Measurements from ENCODE around the gene HOXD9.

HOXD9 gene

DNA sequence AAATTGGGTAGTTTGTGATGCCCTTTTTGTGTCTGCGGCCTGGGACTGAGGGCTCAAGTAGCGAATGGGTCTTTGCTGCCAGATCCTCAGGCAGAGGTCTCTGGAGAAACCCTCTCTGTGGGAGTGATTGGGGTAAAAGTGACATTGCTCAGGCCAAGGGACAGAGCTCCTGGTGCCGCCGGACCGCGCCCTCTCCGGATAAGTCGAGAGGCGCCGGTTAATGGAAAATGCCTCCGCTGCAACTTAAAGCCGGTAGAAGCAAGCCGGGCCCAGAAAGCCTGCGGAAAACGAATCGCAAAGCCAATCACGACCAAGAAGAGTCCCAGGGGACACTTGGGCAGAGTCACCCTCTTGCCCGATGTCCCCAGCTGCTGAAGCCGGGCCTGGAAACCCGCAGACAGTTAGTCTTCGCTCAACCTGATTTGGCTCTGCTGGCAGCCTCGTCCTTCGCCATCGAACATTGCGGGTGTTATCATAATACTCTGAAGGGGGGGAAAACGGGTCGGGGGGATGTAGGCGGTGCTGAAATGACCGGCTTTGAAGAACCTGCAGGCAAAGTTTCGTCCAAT lies 23.3 kb upstream of the HOXD9 start:
- no peak for DNase-seq

DNA sequence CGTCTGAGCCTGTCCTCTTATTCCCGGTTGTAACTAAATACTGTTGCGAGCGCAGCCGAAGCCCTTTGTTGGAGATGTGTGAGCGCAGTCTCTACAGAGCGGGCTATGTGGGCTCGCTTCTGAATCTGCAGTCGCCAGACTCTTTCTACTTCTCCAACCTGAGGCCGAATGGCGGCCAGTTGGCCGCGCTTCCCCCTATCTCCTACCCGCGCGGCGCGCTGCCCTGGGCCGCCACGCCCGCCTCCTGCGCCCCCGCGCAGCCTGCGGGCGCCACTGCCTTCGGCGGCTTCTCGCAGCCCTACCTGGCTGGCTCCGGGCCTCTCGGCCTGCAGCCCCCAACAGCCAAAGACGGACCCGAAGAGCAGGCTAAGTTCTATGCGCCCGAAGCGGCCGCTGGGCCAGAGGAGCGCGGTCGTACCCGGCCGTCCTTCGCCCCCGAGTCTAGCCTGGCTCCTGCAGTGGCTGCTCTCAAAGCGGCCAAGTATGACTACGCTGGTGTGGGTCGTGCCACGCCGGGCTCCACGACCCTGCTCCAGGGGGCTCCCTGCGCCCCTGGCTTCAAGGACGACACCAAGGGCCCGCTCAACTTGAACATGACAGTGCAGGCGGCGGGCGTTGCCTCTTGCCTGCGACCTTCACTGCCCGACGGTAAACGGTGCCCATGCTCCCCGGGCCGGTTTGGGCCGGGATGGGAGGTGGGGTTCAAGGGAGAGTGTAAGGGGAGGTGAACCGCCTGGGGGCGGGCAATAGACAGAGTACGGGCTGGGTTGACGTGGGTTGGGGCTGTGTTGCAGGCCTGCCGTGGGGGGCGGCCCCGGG lies 22.6 kb upstream of the HOXD9 start, which contains the start of gene HOXD12:
Gene HOXD12 (plus strand): TSS at position 68 of the 819 bp plus-strand sequence. CDS start 7 bp downstream, at position 75.
- DNase-seq, result no peak

DNA sequence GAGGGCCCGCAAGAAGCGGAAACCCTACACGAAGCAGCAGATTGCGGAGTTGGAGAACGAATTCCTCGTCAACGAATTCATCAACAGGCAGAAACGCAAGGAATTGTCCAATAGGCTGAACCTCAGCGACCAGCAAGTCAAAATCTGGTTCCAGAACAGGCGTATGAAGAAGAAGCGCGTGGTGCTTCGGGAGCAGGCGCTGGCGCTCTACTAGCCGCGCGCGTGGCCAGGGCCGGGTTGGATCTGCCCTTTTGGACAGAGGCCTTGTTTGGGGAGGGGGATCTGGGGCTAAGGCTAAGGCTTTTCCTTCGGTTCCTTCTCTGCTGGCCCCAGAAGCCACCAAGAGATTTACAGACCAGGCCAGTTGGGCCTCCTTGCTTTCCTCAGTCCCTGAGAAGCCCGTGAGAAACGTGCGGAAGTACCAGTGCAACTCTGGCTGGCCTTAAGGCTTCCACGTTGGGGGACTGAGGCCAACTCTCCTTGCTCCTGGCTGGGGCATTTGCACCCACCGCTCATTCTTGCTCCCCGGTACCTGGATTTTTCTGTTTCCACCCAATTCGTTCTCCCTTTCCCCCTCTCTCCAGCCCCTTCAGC lies 21.9 kb upstream of the HOXD9 start:
- DNase-seq, result no peak

DNA sequence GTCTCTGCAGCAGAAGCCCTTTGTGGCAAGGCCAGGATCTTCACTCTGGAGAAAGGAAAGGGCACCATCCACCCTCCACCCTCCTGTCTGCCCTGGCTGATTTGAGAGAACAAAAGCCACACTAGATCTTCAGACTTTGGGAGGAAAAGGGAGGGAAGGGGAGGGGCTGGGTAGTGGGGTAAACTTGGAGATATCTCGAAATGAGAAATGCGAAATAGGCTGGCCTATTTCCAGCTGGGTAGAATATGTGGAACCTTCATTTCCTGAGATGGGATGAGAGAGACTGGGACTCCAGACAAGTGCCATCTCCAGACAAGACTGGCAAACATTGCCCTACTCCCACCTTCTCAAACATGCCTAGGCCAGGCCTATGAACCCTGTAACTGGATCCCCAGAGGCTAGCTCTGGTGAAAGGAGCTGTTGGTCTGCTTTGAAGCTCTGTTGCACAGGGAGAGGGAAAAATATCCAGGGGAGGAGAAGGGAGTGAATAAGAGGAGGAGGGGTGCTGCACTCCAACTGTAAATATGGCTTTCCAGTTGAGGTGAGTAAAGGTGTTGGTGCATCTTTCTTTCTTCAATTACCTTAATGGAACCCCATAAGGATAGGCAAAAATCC lies 21.2 kb upstream of the HOXD9 start:
- no peak for DNase-seq

DNA sequence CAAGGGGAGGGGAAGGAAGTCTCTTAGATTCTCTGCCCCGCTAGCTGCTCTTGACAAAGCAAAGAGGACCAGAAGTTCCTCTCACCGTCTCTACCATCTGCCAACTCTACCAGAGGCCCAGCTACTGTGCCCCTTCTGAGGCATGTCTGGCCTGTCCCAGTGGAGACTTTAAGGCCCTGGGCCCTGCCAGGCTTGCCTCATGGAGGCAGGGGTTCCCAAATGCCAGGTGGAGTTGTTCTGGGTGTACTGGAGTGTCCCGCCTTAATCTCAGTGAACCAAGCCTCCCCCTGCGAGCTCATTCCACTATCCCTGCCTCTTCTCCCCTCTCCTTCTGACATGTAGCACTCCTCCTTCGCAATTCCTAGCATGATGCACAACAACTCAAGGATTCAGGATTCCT lies 20.7 kb upstream of the HOXD9 start:
- no peak for DNase-seq

DNA sequence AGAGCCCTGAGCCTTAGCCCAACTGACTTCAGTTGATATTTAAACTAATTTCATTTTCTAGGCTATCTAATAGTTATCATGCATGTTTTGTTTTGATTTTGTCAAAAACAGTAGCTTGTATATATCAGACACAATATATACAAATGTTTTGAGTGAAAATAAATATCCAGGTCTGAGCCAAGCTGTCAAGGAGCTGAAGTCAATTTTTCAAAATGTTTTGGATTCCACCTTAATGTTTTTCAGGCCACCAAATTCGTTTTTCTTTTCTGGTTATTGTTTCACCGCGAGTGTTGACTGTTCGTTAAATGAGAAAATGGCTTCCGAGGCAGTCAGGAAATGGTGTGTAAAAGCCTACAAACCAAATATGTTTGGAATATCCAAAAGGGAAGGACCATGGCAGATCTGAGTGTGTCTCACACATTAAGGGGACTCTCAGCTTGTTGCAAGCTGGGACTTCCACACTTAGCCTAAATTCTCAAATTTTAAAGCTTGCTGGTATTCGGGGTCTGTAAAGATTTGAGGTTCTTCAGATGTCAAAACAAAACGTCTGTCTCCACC lies 20.1 kb upstream of the HOXD9 start:
- DNase-seq, result no peak

DNA sequence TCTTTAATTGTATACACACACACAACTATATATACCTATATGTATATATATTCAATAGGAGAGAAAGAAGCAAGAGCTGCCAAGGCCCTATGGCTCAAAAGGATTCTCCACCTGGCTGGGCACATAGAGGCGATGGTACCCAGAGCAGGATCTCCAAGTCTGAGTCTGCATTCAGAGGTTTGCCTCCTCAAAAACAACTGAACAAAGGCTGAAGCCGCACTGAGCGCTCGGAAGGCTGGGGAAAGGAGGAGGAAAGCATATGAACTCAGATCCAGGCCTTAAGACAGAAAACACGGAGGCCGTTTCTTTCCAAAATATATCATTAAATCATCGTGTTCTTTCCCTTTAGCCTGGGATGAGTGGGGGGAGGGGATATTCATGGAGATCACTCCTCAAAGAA lies 19.3 kb upstream of the HOXD9 start:
- no peak for DNase-seq

DNA sequence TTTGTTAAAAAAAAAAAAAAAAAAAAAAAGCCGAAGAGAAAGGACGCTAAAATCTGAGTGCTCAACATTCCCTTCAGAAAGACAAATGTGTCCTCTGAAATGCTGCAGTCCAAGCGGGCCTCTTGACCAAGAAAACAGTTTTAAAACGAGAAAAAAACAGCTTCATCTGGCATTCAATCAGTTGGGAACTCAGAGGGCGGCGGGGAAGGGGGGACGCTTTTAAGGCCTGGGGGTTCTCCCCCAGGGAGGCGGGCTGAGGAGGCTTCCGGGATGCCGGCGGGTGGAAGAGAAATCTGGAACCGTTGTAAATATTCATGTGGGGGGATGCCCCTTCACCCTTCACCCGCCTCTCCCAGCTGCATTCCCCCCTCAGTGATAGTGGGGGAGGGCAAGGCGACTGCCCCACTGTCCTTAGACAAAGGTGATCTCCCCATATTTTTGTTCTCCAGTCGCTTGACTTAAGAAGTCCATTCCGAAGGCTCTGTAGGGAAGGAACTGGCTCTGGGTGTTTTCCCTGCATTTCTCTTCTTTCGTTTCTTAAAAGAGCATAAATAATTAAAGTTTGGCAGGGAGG lies 18.7 kb upstream of the HOXD9 start:
- no peak for DNase-seq

DNA sequence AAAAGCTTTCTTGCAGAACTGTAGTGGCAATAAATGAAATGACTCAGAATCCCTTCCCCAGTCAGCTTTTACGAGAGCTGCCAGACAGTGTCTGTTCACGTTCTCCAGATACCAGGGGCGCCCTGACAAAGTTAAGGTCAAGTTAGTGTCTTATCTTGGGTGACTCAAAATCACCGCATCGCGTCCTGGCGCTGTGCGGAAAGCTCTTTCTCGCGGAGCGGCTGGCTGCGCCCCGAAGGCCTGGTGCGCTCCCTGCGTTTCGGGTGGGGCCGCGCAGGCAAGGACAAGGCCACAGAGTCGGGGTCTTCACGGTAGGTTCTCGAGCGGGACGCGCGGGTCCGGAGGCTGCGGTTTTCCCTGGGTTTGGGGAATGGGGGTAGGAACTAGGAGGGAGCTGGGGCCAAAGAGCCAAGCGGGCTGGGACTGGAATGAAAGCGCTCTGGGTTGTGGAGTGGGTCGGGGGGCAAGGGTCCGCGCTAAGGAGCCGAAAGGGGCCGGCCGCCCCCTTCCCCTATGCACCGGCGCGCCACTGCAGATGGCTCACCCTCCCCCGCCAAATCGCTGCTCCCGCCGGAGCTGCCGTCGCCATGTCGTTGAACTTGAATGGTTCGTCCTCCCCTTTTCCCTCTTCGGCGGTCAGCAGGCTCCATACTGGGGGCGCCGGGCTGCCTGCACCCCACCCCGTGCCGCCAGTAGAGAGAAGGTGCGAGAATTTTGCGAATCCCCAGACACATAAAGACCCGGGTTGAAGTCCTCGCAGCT lies 18.0 kb upstream of the HOXD9 start:
- no peak for DNase-seq

DNA sequence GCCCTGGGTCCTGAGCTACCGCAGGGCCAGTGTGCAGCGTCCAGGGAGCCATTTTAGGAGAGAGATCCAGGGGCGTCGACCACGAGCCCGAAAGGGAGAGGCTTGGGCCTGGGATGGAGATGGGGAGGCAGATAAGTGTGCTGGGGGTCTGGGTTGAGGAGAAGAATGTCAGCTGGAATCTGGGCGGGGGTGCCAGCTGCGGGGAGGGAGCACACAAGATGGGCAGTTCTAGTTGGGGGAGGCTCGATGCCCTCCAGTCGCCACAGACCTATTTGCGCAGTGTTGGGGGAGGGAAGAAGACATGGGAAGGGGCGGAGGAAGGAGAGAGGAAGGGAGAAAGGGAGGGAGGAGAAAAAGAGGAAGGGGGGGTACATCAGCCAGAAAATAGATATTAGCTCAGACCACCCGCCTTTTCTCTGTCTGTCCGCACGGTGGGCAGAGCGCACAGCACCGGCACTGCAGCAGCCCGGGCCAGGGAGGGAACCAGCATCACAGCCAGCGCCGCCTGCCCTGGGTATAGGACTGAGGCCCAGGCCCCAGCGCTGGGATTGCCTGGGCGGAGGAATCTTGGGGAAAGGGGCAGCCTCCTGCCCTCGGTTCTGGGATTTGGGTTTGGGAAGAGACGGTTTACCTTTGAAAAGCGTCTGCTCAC lies 17.3 kb upstream of the HOXD9 start:
- no peak for DNase-seq

DNA sequence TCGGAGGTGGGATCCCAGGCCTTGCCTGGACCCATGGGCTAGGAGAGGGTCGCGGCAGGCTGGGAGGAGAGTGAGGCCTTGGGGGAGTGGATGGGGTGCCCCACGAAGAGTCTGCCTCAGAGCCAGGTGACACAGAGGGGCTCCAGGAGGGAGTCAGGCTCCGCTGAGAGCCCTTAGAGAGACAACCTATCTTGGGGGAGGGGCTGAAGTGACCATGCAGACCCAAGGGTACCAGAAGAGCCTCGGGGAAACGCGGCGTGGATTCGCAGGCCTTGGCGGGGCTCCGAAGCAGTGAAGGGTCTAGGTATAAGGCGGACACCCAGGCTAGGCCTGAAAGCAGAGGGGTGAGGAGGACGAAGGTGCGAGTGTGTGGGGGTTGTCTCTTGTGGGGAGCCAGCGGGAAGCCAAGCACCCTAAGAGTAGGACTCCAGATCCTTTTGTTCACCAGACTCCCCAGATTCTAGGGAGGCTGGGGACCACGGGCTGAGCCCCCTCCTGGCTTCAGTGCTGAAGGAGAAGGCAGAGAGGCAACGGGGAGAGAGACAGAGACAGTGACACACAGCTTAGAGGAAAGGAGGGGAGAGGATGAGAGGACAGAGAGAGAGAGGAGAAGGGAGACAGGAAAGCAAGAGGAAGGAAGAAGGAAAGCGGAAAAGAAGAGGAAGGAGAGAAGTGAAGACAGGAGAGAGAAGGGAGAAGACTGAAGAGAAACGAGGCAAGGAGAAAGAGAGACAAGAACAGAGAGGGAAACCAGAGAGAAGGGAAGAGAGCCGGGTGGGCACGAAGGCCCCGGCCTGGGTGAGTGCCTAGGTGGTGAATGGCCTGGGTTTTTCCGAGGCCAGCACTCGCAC lies 16.6 kb upstream of the HOXD9 start:
- no peak for DNase-seq

DNA sequence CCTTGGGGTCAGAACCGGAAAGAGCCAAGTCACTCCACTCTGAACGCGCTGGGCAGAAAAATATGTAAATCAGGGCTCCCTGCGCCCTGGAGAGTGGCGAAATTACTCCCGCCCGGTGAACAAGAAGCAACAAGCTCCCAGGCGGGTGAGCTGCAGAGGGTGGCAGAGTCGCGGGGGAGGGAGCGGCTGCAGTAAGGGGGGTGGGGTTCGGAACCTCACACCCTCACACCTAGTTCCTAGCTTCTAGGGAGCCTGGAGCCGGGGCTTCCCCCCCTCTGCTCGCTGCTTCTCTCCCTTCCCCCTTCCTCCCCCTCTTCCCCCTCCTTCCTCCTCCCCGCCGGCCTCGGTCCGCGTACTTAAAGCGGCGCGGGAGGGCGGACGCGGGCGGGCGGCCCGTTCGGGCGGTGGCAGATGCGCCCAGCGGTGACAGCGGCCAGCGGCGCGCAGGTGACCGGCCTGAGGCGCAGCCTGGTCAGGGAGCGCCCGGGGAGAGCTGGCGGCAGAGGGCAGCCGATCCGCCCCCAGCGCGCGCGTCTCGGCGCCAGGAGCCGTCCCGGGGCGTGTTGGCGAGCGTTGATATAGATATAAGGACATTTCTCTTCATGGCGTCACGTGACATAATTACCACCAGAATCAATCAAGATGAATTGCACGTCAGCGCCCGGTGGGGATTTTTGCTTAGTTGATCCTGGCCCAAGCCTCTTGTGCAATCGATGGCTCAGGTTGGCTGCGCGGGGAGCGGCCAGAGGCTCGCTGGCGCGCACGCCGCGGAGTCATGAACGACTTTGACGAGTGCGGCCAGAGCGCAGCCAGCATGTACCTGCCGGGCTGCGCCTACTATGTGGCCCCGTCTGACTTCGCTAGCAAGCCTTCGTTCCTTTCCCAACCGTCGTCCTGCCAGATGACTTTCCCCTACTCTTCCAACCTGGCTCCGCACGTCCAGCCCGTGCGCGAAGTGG lies 15.7 kb upstream of the HOXD9 start, which contains the start of gene HOXD11:
Gene HOXD11 (plus strand): TSS at position 700 of the 959 bp plus-strand sequence. CDS start 76 bp downstream, at position 776.
- DNase-seq, result no peak

DNA sequence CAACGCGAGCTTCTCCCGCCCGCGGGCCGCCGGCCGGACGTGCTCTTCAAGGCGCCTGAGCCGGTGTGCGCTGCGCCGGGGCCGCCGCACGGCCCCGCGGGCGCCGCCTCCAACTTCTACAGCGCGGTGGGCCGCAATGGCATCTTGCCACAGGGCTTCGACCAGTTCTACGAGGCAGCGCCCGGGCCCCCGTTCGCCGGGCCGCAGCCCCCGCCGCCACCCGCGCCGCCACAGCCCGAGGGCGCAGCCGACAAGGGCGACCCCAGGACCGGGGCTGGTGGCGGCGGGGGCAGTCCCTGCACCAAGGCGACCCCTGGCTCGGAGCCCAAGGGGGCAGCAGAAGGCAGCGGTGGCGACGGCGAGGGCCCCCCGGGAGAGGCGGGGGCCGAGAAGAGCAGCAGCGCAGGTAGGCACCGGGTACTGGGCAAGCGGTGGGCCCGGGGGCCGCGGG lies 14.8 kb upstream of the HOXD9 start:
- no peak for DNase-seq

DNA sequence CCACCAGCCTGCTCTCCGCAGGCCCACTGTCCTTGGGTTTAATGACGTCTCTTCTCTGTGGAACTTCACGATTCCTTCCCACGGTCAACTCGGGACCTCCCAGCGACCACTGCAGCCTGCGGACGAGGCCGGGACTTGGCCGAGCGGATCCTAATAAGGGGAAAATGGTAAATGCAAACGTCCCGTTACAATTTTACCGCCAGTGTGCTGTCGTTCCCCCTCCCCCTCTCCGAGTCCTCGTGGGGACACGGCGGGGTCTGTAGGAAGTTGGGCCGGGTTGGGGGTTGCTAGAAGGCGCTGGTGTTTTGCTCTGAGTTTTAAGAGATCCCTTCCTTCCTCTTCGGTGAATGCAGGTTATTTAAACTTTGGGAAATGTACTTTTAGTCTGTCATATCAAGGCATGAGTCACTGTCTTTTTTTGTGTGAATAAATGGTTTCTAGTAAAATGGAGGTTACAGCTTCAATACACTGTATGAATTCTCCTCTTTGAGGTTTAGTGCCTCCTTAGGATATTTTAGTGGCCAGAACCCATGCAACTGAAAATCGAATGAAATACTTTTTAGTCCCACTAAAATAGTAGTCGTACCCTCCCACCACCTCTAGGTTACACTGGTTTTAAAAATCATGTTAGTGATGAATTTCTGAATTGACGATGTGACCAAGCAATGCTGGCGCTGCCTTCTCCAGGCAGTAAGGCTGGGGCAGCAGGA lies 13.2 kb upstream of the HOXD9 start:
- no peak for DNase-seq

DNA sequence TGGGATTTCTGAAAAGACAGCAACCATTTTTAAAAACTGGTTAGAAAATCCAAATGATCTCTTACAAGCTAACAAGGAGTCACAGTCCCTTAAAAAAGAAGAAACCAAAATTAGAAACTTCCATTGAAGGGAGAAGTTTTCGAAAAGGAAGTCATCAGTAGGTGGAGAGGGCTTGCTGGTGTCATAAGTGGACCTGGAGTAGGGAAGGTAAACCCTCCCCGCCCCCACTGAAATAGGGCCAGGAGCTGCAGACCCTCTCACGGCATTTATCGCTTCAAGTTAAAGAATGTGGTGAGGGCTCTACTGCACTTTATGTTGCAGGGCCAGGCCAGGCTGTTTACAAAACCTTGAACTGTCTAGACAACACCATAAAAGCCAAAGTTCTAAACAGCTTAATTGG lies 12.6 kb upstream of the HOXD9 start:
- no peak for DNase-seq

DNA sequence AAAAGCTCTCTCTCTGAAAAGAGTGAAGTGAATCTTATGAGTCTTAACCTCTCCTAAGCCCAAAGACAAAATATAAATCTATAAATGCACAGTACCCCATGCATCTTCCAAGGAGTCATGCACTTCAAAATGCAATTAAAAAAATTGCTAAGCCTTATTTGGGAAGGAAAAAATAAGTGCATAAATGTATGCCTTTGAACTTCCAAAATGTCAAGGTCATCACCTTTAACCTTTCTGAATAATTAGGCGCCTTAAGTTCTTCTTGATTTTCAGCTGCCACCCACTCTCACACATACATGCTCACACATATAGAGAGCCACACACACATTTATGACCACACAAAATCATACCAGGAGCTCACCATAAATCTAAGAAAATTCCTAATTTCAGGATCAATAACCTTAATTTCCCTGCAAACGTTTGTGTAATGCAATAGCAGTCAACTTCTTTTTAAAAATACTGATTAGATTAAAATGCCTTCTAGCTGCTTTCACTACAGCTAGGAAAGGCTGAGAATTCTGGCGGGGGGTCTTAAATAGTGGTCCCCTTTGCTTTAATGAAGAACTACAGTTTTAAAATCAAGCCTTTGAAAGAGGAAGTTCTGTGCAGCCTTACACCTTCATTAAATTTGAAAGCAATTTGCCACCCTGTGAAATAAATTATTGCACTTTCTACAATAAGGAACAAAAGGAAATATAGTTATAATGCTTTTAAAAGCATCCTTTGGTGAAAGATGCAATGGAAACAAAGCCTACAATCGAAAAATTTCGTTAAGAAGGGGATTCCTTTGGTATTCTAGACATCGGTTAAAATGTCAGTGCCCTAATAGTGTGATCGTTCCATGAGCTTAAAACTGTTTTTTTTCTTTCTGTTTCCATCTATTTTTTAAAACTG lies 11.9 kb upstream of the HOXD9 start:
- no peak for DNase-seq

DNA sequence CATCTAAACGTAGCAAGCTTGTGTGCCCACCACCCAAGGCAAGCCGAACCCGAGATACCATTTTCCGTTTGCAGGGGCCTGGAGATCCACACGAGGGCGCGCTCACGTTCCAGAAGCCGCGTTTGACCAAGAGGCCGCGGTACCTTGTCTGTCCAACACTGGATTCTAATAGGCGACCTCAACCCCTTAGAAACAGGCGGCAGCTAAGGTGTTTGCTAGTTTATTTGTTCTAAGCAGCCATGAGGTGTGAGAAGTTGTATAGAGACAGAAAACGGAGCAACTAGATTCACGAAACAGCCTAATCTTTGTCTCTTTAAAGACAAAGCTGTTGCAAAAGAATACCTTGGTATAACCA lies 11.2 kb upstream of the HOXD9 start:
- DNase-seq, result no peak

Measured in stimulated activated CD4-positive, alpha-beta T cell treated with anti-CD3 and anti-CD28 coated beads, Interleukin-2, amount 100 ng/mL, for 48 hours (primary cell).